Liver (tissue), 3 donors: ENCODE measurements around the gene PRPF6.

ENCODE experiments used
- CTCF ChIP-seq: fragments of 150-350 bp; IDR thresholded peaks from 2 replicates; pipeline ENCODE4 v1.5.1; 2017; ENCODE audit warnings: improper control_type of control experiment, low read depth, low read length; ENCODE audit not compliant: missing input control
- EGR1 ChIP-seq, 2 donors: IDR thresholded peaks; 2 replicates each; pipeline ENCODE4 v1.6.1; 2016 to 2018; ENCODE audit warnings: antibody characterized with exemption in 2 of 2, low read depth in 2 of 2
- GABPA ChIP-seq, 2 donors: IDR thresholded peaks in 1 of 2; conservative IDR thresholded peaks in 1 of 2; 2 replicates each; pipeline ENCODE4 v1.6.1; 2016; ENCODE audit warnings: antibody characterized with exemption in 2 of 2, mild to moderate bottlenecking in 1 of 2, moderate library complexity in 1 of 2
- HNF4A ChIP-seq, 2 donors: conservative IDR thresholded peaks; 2 replicates each; pipeline ENCODE4 v1.6.1; 2016; ENCODE audit warnings: antibody characterized with exemption in 2 of 2, mild to moderate bottlenecking in 2 of 2
- JUND ChIP-seq, 2 donors: IDR thresholded peaks; 2 replicates each; pipeline ENCODE4 v1.6.1; 2016; ENCODE audit warnings: antibody characterized with exemption in 2 of 2
- MAX ChIP-seq: IDR thresholded peaks from 2 replicates; pipeline ENCODE4 v1.6.1; 2016; ENCODE audit warnings: antibody characterized with exemption
- RAD21 ChIP-seq, 2 donors: IDR thresholded peaks; 2 replicates each; pipeline ENCODE4 v1.6.1; 2016; ENCODE audit warnings: antibody characterized with exemption in 2 of 2, mild to moderate bottlenecking in 2 of 2
- SP1 ChIP-seq: IDR thresholded peaks from 2 replicates; pipeline ENCODE4 v1.6.1; 2018; ENCODE audit warnings: antibody characterized with exemption, mild to moderate bottlenecking
- TAF1 ChIP-seq: conservative IDR thresholded peaks from 2 replicates; pipeline ENCODE4 v1.6.1; 2016; ENCODE audit warnings: antibody characterized with exemption, mild to moderate bottlenecking
- YY1 ChIP-seq: IDR thresholded peaks from 2 replicates; pipeline ENCODE4 v1.6.1; 2016; ENCODE audit warnings: antibody characterized with exemption, mild to moderate bottlenecking
- donor health status: healthy.
- donor health status: healthy.

GRCh38 chr20:63955827-63956663 lies 24.9 kb upstream of the PRPF6 start, which contains the start of gene UCKL1:
- no peak for TF ChIP-seq TAF1
- peak in 1 of 2 donors; percentile 80 for TF ChIP-seq GABPA (IDR thresholded peaks at IDR 0.05 in 1 of 2, conservative IDR thresholded peaks at IDR 0.05 in 1 of 2)
- TF ChIP-seq CTCF, result no peak
- no peak for TF ChIP-seq EGR1 (IDR thresholded peaks at IDR 0.05; ENCODE audit: low read depth in 2 of 2)
- no peak for TF ChIP-seq JUND (IDR thresholded peaks at IDR 0.05)
- peak; percentile 44 for TF ChIP-seq SP1
- peak in 1 of 2 donors; percentile 6 for TF ChIP-seq RAD21 (IDR thresholded peaks at IDR 0.05)
- peak; percentile 64 to 74 for TF ChIP-seq HNF4A (conservative IDR thresholded peaks at IDR 0.05)
- peak; percentile 90 for TF ChIP-seq MAX
- peak; percentile 64 for TF ChIP-seq YY1
